Measurements from ENCODE around the gene RNF114.

RNF114 gene

DNA sequence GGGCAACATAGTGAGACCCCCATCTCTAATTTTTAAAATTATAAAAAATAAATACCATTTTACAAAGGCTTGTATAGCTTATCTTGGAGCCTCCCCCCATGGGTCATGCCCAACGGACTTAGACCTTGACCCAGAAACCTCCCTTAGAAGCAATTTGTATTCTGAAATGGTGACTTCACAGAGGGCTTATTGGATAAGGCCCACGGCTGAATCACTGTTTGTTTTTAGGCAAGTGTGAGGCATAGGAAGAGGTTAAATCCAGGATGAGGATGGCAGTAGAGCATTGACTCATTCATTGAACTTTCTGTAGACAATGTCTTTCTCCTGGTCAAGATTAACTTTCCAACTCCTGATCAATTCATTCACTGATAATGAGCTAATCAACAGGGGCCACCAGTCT, 40.3 kb downstream of the RNF114 start:
- TF ChIP-seq ZBTB7A (tag by site-specific recombination; IDR thresholded peaks at IDR 0.05; ENCODE audit: low read depth), result no peak
- no peak for TF ChIP-seq TCF7L2 (IDR thresholded peaks at IDR 0.05; ENCODE audit: borderline replicate concordance, low read depth, low read length)
- TF ChIP-seq, protein P1, sequence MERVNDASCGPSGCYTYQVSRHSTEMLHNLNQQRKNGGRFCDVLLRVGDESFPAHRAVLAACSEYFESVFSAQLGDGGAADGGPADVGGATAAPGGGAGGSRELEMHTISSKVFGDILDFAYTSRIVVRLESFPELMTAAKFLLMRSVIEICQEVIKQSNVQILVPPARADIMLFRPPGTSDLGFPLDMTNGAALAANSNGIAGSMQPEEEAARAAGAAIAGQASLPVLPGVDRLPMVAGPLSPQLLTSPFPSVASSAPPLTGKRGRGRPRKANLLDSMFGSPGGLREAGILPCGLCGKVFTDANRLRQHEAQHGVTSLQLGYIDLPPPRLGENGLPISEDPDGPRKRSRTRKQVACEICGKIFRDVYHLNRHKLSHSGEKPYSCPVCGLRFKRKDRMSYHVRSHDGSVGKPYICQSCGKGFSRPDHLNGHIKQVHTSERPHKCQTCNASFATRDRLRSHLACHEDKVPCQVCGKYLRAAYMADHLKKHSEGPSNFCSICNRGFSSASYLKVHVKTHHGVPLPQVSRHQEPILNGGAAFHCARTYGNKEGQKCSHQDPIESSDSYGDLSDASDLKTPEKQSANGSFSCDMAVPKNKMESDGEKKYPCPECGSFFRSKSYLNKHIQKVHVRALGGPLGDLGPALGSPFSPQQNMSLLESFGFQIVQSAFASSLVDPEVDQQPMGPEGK (tag by site-specific recombination; IDR thresholded peaks at IDR 0.05), result no peak
- no peak for TF ChIP-seq ZNF629 (tag by site-specific recombination; IDR thresholded peaks at IDR 0.05)
- TF ChIP-seq, protein P2, sequence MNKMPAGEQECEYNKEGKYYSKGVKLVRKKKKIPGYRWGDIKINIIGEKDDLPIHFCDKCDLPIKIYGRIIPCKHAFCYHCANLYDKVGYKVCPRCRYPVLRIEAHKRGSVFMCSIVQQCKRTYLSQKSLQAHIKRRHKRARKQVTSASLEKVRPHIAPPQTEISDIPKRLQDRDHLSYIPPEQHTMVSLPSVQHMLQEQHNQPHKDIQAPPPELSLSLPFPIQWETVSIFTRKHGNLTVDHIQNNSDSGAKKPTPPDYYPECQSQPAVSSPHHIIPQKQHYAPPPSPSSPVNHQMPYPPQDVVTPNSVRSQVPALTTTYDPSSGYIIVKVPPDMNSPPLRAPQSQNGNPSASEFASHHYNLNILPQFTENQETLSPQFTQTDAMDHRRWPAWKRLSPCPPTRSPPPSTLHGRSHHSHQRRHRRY (tag by site-specific recombination; IDR thresholded peaks at IDR 0.05), result no peak
- no peak for TF ChIP-seq GLIS2 (tag by site-specific recombination; IDR thresholded peaks at IDR 0.05)
- TF ChIP-seq ZNF777 (tag by site-specific recombination; IDR thresholded peaks at IDR 0.05; ENCODE audit: borderline replicate concordance), result no peak
- TF ChIP-seq BCL11B (tag by site-specific recombination; IDR thresholded peaks at IDR 0.05; ENCODE audit: low read depth), result no peak
- no peak for TF ChIP-seq ZNF843 (tag by site-specific recombination; IDR thresholded peaks at IDR 0.05)
- TF ChIP-seq, protein P3, sequence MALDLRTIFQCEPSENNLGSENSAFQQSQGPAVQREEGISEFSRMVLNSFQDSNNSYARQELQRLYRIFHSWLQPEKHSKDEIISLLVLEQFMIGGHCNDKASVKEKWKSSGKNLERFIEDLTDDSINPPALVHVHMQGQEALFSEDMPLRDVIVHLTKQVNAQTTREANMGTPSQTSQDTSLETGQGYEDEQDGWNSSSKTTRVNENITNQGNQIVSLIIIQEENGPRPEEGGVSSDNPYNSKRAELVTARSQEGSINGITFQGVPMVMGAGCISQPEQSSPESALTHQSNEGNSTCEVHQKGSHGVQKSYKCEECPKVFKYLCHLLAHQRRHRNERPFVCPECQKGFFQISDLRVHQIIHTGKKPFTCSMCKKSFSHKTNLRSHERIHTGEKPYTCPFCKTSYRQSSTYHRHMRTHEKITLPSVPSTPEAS (tag by site-specific recombination; IDR thresholded peaks at IDR 0.05), result no peak
- TF ChIP-seq ZNF561 (tag by site-specific recombination; IDR thresholded peaks at IDR 0.05; ENCODE audit: borderline replicate concordance), result no peak
- TF ChIP-seq, protein P4, sequence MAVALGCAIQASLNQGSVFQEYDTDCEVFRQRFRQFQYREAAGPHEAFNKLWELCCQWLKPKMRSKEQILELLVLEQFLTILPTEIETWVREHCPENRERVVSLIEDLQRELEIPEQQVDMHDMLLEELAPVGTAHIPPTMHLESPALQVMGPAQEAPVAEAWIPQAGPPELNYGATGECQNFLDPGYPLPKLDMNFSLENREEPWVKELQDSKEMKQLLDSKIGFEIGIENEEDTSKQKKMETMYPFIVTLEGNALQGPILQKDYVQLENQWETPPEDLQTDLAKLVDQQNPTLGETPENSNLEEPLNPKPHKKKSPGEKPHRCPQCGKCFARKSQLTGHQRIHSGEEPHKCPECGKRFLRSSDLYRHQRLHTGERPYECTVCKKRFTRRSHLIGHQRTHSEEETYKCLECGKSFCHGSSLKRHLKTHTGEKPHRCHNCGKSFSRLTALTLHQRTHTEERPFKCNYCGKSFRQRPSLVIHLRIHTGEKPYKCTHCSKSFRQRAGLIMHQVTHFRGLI (tag by site-specific recombination; IDR thresholded peaks at IDR 0.05), result no peak
- TF ChIP-seq, protein P5, sequence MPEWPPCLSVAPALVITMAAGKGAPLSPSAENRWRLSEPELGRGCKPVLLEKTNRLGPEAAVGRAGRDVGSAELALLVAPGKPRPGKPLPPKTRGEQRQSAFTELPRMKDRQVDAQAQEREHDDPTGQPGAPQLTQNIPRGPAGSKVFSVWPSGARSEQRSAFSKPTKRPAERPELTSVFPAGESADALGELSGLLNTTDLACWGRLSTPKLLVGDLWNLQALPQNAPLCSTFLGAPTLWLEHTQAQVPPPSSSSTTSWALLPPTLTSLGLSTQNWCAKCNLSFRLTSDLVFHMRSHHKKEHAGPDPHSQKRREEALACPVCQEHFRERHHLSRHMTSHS (tag by site-specific recombination; IDR thresholded peaks at IDR 0.05), result no peak
- no peak for TF ChIP-seq ZNF660 (tag by site-specific recombination; IDR thresholded peaks at IDR 0.05)
- TF ChIP-seq, protein P6, sequence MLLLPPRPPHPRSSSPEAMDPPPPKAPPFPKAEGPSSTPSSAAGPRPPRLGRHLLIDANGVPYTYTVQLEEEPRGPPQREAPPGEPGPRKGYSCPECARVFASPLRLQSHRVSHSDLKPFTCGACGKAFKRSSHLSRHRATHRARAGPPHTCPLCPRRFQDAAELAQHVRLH (tag by site-specific recombination; IDR thresholded peaks at IDR 0.05), result no peak
- TF ChIP-seq ZNF114 (tag by site-specific recombination; IDR thresholded peaks at IDR 0.05), result no peak
- TF ChIP-seq ZNF791 (tag by site-specific recombination; IDR thresholded peaks at IDR 0.05), result no peak
- no peak for TF ChIP-seq ZXDB (tag by site-specific recombination; IDR thresholded peaks at IDR 0.05)
- TF ChIP-seq ZBTB48 (tag by site-specific recombination; IDR thresholded peaks at IDR 0.05), result no peak
- TF ChIP-seq OVOL3 (tag by site-specific recombination; IDR thresholded peaks at IDR 0.05), result no peak
- ChIA-PET CTCF (interaction anchor here (0.6 to 8.3 kb wide), 6 partner anchors 11 to 208 kb away, joined by 3 to 220 read pairs (median 4); no protein-coding TSS in a partner anchor), POLR2A (interaction anchor here (1.1 kb wide), 1 partner anchor 95 kb away, joined by 5 read pairs; no protein-coding TSS in a partner anchor)
- Histone ChIP-seq H3K9me3 (ENCODE audit: control insufficient read depth, insufficient read depth, low read depth, low read length) (no peaks in the 10 kb centered on the region), H3K36me3 (ENCODE audit: control insufficient read depth in 2 of 2, insufficient read depth in 1 of 2, low read length in 2 of 2) (no peaks in the 10 kb centered on the region), H3K4me3 (ENCODE audit: low read depth, low read length) (no peak overlapping the region), H3K4me1 (ENCODE audit: control insufficient read depth, insufficient read depth, low read length) (no peaks in the 10 kb centered on the region), H3K27ac (ENCODE audit: extremely low read depth, low read depth, low read length) (no peak overlapping the region)
